Right renal cortex interstitium (tissue), 3 donors: ENCODE data around the gene ZNF169. TPM values are rescaled to one million over a fixed set of nuclear protein-coding genes. Genes with fewer than 3 reads are reported as not detected.
"Not testable (repeated sequence)": the region's sequence is repeated elsewhere in the genome, so short reads cannot be mapped to it uniquely, and the experiment has no call there.

Source experiments
- DNase-seq, 3 donors: peaks; one replicate each; pipeline ENCODE4 v3.0.0-alpha.2; 2013; ENCODE audit warnings: low read depth in 3 of 3, low spot score in 2 of 3
- polyA plus RNA-seq, 3 donors: library from polyadenylated mRNA; unstranded; fragments of 120-200 nt; gene quantifications; one replicate each; pipeline ENCODE4 v1.2.1, GENCODE V29; 2013; ENCODE audit not compliant: insufficient read length in 3 of 3

Gene ZNF169
- 1 to 10 TPM; 5.9 to 6.1 (median 5.9) TPM for polyA plus RNA-seq

DNA sequence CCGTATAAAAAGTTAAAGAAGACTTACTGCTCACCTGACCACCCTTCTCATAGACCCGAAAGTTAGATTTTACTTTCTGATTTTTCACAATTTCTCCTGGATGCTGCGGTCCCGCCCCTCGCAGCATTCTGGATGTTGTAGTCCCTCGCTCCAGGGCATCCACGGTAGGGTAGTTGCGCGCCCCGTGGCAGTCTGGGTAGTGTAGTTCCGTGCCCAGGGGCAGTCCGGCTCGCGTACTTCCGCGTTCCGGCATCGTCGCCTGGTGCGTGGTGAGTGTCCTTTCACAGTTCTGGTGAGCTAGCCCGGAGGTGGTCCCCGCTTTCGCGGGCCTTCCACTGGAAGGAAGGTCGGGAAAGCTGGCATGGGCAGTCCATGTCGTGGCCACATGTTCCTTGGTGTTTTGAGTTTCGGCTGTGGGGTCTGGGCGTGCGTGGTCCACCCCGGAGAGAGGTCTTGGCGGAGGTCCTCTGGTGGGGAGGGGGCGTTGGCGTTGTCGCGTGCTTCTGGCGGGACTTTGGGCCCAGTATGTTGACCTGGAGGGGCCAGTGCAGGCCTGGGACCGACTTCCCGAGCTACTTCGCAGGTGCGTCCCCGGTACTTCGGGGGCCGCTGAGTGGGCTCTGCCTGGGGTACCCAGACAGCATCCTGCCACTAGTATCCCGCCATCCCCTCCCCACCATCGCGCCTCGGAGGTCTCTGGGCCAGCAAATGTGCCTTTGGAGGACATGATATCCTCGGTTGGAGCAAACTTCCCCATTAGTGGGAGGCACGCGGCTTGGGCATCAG, at the start of gene ZNF169:
TSS of gene ZNF169 (plus strand) at position 222 of the 786 bp plus-strand sequence. CDS start 19,515 bp downstream, outside the sequence.
- DNase-seq = peak; percentile 57 to 63 (median 60)

GRCh38 chr9:94210616-94211603, 48.2 kb upstream of the ZNF169 start:
- no peak for DNase-seq

DNA sequence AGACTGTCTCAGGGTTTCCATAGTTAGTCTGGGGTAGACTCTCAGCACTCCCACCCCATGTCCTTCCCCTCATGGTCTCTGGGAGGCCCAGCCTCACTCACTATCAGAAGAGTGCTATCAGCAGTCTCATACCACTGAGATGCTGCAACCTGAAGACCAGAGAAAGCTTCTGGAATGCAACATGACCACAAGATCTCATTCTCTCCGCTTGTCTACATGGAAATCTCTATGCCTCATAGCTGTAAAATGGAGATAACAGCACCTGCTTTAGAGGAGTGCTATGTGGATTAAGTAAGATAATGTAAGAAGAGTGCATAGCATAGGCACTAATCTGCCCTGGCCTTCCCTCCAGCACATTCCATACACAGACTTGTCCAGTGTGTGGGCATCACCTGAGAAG, 47.0 kb upstream of the ZNF169 start:
- DNase-seq = no peak

- DNase-seq = no peak
Measured at GRCh38 chr9:94212531-94212930, 46.6 kb upstream of the ZNF169 start.

DNA sequence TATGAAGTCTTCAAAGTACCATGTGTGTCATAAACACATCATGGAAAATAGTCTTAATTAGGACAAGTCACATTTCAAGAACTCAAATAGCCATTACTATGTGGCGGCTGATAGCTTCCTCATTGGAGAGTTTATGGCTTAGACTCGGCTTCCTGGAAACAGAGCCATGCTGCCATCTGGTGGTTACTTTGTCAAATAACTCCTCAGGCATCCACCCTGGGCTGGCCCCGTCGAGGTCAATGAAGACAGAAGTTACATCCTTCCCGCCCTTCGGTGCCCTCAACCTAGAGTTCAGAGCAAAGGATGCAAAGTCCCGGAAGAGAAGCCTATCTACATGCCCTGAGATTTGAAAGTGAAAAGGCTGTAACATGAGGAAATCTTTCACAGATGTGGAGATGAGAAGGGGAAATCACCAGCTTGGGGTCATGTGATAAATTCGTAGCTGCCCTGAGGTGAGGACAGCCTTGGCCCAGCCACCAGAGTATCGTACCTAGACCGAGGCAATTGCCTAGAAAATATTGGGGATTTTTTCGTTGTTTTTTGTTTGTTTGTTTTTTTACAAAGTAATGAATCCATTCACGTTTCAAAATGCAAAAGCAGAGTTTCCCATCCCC, 45.5 kb upstream of the ZNF169 start:
- DNase-seq = peak; percentile 50 to 62 (median 56)

DNA sequence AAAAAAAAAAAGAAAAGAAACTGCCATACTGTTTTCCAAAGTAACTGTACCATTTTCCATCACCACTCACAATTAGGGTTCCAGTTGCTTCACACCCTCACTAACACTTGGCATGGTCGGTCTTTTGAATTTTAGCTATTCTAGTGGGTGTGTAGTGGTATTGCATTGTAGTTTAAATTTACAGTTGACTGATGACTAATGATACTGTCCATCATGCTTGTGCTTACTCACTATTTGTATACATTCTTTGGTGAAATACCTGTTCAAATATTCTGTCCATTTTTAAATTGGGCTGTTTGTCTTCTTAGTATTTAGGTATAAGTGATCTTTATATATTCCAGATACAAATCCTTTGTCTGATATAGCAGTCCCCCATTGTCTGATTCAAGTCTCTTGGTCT, 36.2 kb upstream of the ZNF169 start:
- DNase-seq = no peak

DNA sequence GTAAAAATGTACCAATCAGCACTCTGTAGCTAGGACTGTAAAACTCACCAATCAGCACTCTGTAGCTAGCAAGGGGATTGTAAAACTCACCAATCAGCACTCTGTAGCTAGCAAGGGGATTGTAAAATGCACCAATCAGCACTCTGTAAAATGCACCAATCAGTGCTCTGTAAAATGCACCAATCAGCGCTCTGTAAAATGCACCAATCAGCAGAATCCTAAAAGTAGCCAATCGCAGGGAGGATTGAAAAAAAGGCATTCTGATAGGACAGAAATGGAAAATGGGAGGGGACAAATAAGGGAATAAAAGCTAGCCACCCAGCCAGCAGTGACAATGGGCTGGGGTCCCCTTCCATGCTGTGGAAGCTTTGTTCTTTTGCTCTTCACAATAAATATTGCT, 33.7 kb upstream of the ZNF169 start:
- DNase-seq = not testable (repeated sequence)

DNA sequence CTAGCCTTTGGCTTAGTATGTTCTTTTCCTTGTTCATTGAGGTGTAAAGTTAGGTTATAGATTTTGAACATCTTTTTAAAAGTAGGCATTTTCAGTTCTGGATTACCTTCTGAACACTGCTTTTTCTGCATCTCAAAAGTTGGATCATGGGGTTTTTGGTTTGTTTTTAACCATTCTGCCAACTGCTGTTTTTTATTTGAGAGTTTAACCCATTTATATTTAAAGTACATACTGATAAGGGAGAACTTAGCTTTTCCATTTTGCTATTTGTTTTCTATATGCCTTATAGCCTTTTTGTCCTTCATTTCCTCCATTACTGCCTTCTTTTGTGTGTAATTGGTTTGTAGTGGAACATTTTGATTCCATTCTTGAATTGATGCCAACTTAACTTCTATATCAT, 30.5 kb upstream of the ZNF169 start:
- no peak for DNase-seq

DNA sequence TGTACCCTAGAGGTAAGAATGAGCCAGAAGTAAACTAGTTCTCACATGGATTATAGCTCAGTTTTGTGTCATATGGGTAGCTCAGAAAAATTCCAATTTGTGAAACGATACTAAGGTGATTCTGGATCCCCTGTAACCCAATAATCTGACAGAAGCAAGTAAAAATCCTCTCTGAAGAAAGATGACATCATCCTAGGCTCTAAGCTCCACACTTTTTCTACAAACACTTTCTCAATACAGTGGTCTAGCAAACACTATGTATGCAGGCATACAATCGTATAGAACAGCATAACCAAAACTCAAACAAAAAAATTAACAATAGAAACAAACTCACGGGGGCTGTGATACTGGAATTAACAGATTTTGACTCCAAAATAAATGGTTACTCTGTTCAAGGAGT, 26.7 kb upstream of the ZNF169 start:
- DNase-seq = no peak

GRCh38 chr9:94241098-94241497, 18.0 kb upstream of the ZNF169 start:
- not testable (repeated sequence) for DNase-seq

DNA sequence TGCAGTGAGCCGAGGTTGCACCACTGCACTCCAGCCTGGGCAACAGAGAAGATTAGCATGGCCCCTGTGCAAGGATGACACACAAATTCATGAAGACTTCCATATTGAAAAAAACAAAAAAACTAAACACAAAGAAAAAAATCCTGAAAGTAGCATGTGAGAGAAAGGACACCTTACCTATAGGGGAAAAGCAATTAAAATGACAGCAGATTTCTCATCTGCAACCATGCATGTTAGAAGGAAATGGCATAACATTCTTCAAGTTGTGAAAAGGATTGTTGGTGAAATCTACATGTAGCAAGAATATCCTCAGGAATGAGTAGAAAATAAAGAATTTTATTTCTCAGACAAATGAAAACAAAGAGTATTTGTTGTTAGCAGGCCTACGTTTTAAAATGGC, 13.4 kb upstream of the ZNF169 start:
- DNase-seq = no peak

- DNase-seq = no peak
Measured at GRCh38 chr9:94250456-94250855, 8.6 kb upstream of the ZNF169 start.

GRCh38 chr9:94256007-94256406, 3.1 kb upstream of the ZNF169 start:
- no peak for DNase-seq

GRCh38 chr9:94265626-94266402, 6.7 kb downstream of the ZNF169 start:
- not testable (repeated sequence) for DNase-seq

- DNase-seq = no peak
Measured at GRCh38 chr9:94269264-94269663, 10.2 kb downstream of the ZNF169 start.

GRCh38 chr9:94270009-94270408, 10.9 kb downstream of the ZNF169 start:
- no peak for DNase-seq

DNA sequence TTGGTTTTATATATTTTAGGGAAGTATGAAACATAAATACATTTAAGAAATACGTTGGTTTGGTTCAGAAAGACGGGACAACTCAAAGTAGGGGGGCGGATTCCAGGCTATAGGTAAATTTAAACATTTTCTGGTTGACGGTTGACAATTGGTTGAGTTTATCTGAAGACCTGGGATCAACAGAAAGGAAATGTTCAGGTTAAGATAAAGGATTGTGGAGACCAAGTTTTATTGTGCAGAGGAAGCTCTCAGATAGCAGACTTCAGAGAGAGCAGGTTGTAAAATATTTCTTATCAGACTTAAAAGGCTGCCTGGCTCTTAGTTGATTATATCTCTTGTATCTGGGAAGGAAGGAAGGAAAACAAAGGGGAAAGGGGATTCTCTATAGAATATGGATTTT, 17.9 kb downstream of the ZNF169 start:
- not testable (repeated sequence) for DNase-seq

GRCh38 chr9:94277885-94278536, 18.9 kb downstream of the ZNF169 start:
- DNase-seq = no peak

- DNase-seq = no peak
Measured at GRCh38 chr9:94280409-94280989, 21.4 kb downstream of the ZNF169 start.
